ENCODE data around the gene CENPM.

- TF ChIP-seq CTCF (conservative IDR thresholded peaks at IDR 0.05 in 1 of 2, IDR thresholded peaks at IDR 0.05 in 1 of 2; ENCODE audit: low read depth in 1 of 2, low read length in 2 of 2) (no peak), EZH2 (IDR thresholded peaks at IDR 0.05; ENCODE audit: low read length, missing control alignments) (no peak)
Measured at GRCh38 chr22:41906822-41907221, 40.1 kb downstream of the CENPM start.
